ENCODE measurements around the gene NQO1. TPM values are rescaled to one million over a fixed set of nuclear protein-coding genes. Genes with fewer than 3 reads are reported as not detected.

NQO1 gene
- total and polyA plus RNA-seq, 2 of the 13 experiments (the other 11 are each of a cell fraction or from before 2014, with no cell fraction given), result 464 to 1,060 TPM

DNA sequence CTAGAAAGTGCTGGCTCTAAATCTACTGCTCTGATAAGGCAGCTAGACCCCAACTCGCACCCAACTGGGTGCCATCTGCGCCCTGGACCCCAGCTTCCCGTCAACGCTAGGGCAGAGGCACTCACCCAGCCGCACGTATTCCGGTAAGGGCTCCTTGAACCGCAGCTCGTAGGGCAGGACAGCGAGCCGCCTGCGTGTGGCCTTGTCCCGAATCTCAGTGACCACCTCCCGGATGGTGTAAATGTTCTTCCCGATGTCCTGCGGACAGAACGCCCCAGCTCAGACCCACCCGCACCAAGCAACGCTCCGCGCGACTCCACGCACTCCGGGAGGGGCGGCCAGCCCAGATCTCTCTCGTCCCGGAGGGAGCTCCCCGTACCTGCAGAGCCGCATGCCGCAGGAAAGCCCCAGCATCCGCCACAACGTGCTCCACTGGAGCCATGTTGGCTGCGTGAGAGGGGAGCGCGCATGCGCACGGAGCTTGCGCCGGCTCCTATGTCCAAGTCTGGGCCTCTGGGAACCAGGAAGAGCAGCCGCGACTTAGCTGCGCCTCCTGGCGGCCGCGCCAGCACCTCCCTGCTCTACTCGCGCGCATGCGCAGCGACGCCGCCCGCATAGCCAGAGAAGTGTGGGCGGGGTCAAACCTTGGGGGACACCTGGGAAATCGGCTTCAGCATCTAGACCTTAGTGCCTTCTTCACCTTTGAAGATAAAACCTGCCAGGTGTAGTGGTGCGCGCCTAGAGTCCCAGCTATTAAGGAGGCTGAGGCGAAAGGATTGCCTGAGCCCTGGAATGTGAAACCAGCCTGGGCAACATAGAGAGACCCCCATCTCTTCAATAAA lies 28.3 kb upstream of the NQO1 start, which contains the start of gene NOB1 (continued):
- TF ChIP-seq, protein P1, sequence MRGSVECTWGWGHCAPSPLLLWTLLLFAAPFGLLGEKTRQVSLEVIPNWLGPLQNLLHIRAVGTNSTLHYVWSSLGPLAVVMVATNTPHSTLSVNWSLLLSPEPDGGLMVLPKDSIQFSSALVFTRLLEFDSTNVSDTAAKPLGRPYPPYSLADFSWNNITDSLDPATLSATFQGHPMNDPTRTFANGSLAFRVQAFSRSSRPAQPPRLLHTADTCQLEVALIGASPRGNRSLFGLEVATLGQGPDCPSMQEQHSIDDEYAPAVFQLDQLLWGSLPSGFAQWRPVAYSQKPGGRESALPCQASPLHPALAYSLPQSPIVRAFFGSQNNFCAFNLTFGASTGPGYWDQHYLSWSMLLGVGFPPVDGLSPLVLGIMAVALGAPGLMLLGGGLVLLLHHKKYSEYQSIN (CRISPR knock-in tag; IDR thresholded peaks at IDR 0.05; ENCODE audit: borderline replicate concordance), result peak; percentile 22; the same call in 1 of the 2 replicates
- TF ChIP-seq ZNF605 (CRISPR knock-in tag; IDR thresholded peaks at IDR 0.05) (peak; percentile 99), ZBTB10 (CRISPR knock-in tag; IDR thresholded peaks at IDR 0.05; ENCODE audit: borderline replicate concordance) (no peak), TOPORS (CRISPR knock-in tag; IDR thresholded peaks at IDR 0.05) (peak; percentile 71; the same call in 1 of the 2 replicates), ZNF75D (CRISPR knock-in tag; IDR thresholded peaks at IDR 0.05; ENCODE audit: borderline replicate concordance) (no peak), ATF4 (CRISPR knock-in tag; IDR thresholded peaks at IDR 0.05) (peak in 1 of 2 experiments; percentile 71; a peak in 1 of 4 replicates), ZNF512B (CRISPR knock-in tag; IDR thresholded peaks at IDR 0.05; ENCODE audit: borderline replicate concordance) (0 out of 2 replicates have a peak, but pooled peaks have one; percentile 34), ZFYVE20 (CRISPR knock-in tag; IDR thresholded peaks at IDR 0.05; ENCODE audit: borderline replicate concordance, low read depth) (no peak; the same call in 1 of the 2 replicates), FOXO1 (CRISPR knock-in tag; IDR thresholded peaks at IDR 0.05) (peak; percentile 68; the same call in 1 of the 2 replicates), ZNF274 (CRISPR knock-in tag; IDR thresholded peaks at IDR 0.05) (peak; percentile 98), NR3C1 (CRISPR knock-in tag; IDR thresholded peaks at IDR 0.05) (no peak)
- TF ChIP-seq, protein P2, sequence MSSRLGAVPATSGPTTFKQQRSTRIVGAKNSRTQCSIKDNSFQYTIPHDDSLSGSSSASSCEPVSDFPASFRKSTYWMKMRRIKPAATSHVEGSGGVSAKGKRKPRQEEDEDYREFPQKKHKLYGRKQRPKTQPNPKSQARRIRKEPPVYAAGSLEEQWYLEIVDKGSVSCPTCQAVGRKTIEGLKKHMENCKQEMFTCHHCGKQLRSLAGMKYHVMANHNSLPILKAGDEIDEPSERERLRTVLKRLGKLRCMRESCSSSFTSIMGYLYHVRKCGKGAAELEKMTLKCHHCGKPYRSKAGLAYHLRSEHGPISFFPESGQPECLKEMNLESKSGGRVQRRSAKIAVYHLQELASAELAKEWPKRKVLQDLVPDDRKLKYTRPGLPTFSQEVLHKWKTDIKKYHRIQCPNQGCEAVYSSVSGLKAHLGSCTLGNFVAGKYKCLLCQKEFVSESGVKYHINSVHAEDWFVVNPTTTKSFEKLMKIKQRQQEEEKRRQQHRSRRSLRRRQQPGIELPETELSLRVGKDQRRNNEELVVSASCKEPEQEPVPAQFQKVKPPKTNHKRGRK (CRISPR knock-in tag; IDR thresholded peaks at IDR 0.05), result no peak
- TF ChIP-seq, protein P3, sequence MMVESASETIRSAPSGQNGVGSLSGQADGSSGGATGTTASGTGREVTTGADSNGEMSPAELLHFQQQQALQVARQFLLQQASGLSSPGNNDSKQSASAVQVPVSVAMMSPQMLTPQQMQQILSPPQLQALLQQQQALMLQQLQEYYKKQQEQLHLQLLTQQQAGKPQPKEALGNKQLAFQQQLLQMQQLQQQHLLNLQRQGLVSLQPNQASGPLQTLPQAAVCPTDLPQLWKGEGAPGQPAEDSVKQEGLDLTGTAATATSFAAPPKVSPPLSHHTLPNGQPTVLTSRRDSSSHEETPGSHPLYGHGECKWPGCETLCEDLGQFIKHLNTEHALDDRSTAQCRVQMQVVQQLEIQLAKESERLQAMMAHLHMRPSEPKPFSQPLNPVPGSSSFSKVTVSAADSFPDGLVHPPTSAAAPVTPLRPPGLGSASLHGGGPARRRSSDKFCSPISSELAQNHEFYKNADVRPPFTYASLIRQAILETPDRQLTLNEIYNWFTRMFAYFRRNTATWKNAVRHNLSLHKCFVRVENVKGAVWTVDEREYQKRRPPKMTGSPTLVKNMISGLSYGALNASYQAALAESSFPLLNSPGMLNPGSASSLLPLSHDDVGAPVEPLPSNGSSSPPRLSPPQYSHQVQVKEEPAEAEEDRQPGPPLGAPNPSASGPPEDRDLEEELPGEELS (CRISPR knock-in tag; IDR thresholded peaks at IDR 0.05), result peak; percentile 32; the same call in 1 of the 2 replicates
- TF ChIP-seq, protein P4, sequence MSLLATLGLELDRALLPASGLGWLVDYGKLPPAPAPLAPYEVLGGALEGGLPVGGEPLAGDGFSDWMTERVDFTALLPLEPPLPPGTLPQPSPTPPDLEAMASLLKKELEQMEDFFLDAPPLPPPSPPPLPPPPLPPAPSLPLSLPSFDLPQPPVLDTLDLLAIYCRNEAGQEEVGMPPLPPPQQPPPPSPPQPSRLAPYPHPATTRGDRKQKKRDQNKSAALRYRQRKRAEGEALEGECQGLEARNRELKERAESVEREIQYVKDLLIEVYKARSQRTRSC (CRISPR knock-in tag; IDR thresholded peaks at IDR 0.05; ENCODE audit: low read depth), result peak; percentile 90

All from HepG2 (cell line).